Measurements from ENCODE around the gene NOTCH3.

NOTCH3 gene

DNA sequence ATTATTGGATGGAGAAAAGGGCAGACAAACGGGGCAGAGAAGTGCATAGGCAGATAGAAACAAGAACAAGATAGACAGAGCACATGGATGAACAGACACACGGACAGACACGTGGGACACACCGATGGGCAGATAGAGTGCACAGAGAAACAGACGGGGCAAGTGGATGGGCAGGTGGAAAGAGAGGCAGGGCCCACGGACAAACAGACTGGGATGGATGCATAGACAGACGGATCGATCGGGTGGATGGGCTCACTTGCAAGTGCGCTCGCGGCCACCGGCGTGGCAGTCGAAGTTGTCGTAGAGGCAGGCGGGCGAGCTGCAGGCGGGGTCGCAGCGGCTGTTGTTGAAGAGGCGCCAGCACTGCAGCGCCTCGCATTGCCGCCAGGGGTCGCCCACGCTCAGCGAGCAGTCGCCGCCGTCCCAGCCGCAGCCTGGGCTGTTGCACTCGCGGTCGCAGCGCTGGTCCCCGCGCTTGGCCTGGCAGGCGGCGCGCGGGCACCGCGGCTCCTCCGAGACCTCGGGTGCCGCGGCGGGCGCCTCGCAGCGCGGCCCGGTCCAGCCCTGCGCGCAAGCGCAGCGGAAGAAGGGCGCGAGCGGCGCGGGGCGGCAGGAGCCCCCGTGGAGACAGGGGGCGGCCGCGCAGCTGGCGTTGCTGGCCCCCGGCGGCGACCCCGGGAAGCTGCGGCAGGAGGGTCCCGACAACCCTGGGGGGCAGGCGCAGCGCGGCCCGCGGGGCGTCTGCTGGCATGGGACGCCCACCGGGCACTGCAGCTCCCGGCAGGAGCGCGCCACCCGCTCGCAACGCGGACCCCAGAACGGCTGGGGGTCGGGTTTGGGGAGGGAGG lies 23.3 kb downstream of the NOTCH3 start:
- DNase-seq (ENCODE audit: low read depth), result no peak
- no peak overlapping the region; the same call in 1 of the 2 replicates for H3K4me3 ChIP-seq (ENCODE audit: low read depth, low read length)
- peak; percentile 89 for TF ChIP-seq CTCF (IDR thresholded peaks at IDR 0.05; ENCODE audit: low read depth, low read length, missing control alignments)

- no peak for TF ChIP-seq CTCF (IDR thresholded peaks at IDR 0.05; ENCODE audit: low read depth, low read length, missing control alignments)
- no peak for DNase-seq (ENCODE audit: low read depth)
- no peak overlapping the region for H3K4me3 ChIP-seq (ENCODE audit: low read depth, low read length)
Measured at GRCh38 chr19:15175609-15176008, 25.2 kb downstream of the NOTCH3 start.

- no peak overlapping the region for H3K4me3 ChIP-seq (ENCODE audit: low read depth, low read length)
- TF ChIP-seq CTCF (IDR thresholded peaks at IDR 0.05; ENCODE audit: low read depth, low read length, missing control alignments), result peak; percentile 17
- no peak for DNase-seq (ENCODE audit: low read depth)
Measured at GRCh38 chr19:15173746-15174404, 26.9 kb downstream of the NOTCH3 start.

DNA sequence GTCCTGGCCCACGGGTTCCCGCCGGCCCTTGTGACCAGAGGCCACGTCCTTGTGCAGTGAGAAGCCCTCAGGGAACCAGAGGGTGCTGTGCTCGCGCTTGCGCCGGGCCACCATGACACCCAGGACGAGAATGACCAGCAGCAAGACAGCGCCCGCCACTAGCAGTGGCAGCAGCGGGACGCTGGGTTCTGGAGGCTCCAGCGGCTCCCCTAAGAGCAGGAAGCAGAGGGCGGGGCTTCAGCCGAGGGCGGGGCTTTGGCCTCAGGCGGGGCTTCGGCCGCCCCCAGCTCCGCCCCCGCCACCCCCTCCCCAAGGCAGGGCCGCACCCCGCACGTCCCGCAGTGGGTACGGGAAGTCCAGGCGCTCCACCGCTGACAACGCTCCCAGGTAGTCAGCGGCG lies 30.4 kb downstream of the NOTCH3 start:
- no peak for DNase-seq (ENCODE audit: low read depth)
- TF ChIP-seq CTCF (IDR thresholded peaks at IDR 0.05; ENCODE audit: low read depth, low read length, missing control alignments), result no peak
- no peak overlapping the region for H3K4me3 ChIP-seq (ENCODE audit: low read depth, low read length)

DNA sequence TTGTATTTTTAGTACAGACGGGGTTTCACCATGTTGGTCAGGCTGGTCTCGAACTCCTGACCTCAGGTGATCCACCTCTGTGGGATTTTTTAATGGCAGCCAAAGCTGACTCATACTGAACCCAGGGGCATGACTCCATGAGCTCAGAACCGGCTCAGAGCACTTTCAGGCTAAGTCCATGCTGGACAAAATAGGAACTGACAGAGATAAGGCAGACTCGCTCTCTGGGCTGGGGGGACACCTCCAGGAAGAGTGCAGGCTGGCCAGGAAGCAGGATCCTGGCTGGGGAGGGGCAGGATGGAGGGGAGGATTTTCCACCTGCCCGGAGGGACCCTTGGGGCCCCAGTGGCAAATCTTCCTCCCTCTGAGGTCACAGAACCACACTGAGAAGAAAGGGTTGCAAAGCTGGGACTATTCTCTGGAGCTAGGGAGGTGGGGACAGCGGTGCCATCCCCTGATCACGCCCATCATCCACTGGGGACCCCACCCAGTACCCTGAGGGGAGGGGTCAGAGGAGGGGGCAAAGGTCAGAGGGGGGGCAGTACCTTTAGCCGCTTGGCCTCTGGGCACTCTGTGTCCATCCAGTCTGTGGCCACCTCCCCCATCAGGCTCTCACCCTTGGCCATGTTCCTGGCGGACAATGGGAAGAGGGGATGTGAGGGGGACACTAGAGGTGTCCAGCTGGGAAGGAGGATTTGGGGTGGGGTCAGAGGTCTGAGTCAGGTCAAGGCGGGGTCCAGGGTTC lies 31.1 kb downstream of the NOTCH3 start:
- no peak for TF ChIP-seq CTCF (IDR thresholded peaks at IDR 0.05; ENCODE audit: low read depth, low read length, missing control alignments)
- no peak for DNase-seq (ENCODE audit: low read depth)
- H3K4me3 ChIP-seq (ENCODE audit: low read depth, low read length), result no peak overlapping the region

- H3K4me3 ChIP-seq (ENCODE audit: low read depth, low read length), result no peak overlapping the region
- no peak for TF ChIP-seq CTCF (IDR thresholded peaks at IDR 0.05; ENCODE audit: low read depth, low read length, missing control alignments)
- DNase-seq (ENCODE audit: low read depth), result no peak
Measured at GRCh38 chr19:15166700-15167099, 34.1 kb downstream of the NOTCH3 start.
